ACC112 (cell line): ENCODE data around the gene HFE.

Experiments used
- H2AFZ ChIP-seq: fragments of 200-600 bp; sonication (generic); one replicate; pipeline ENCODE4 v1.6.0; 2017; ENCODE audit warnings: antibody characterized with exemption, low read length; ENCODE audit not compliant: unreplicated experiment
- H3K27ac ChIP-seq: fragments of 200-600 bp; sonication (generic); 2 replicates; pipeline ENCODE4 v1.5.1; 2014; ENCODE audit warnings: low read depth, mild to moderate bottlenecking, antibody characterized with exemption, low read length, moderate library complexity
- H3K27me3 ChIP-seq: fragments of 200-600 bp; sonication (generic); 2 replicates; pipeline ENCODE4 v1.6.1; 2014; ENCODE audit warnings: mild to moderate bottlenecking, antibody characterized with exemption, low read length, moderate library complexity, mixed read lengths; ENCODE audit not compliant: insufficient read depth
- H3K36me3 ChIP-seq: fragments of 200-600 bp; sonication (generic); 2 replicates; pipeline ENCODE4 v1.6.1; 2016; ENCODE audit warnings: mild to moderate bottlenecking, antibody characterized with exemption, low read length, moderate library complexity, mixed read lengths; ENCODE audit not compliant: insufficient read depth
- H3K4me1 ChIP-seq: fragments of 200-600 bp; sonication (generic); one replicate; pipeline ENCODE4 v1.6.1; 2016; ENCODE audit warnings: low read length, mixed read lengths; ENCODE audit not compliant: insufficient read depth, unreplicated experiment, control insufficient read depth
- H3K4me3 ChIP-seq: fragments of 200-600 bp; sonication (generic); 2 replicates; pipeline ENCODE4 v1.5.1; 2014; ENCODE audit warnings: mild to moderate bottlenecking, low read depth, low read length
- H3K79me2 ChIP-seq: fragments of 200-600 bp; sonication (generic); one replicate; pipeline ENCODE4 v1.6.0; 2016; ENCODE audit warnings: low read length; ENCODE audit not compliant: control insufficient read depth, unreplicated experiment, insufficient read depth

Gene HFE

GRCh38 chr6:26094036-26094435 is 6.8 kb downstream of the HFE start:
- no peak overlapping the region for H3K27ac ChIP-seq
- no peak overlapping the region for H2AFZ ChIP-seq
- no peaks in the 10 kb centered on the region; the same call in 1 of the 2 replicates for H3K36me3 ChIP-seq
- H3K79me2 ChIP-seq, result peaks cover 8% of the 10 kb centered on the region
- H3K27me3 ChIP-seq, result no peaks in the 10 kb centered on the region
- no peak overlapping the region for H3K4me3 ChIP-seq
- H3K4me1 ChIP-seq, result no peaks in the 10 kb centered on the region

GRCh38 chr6:26097268-26097875 is 10.1 kb downstream of the HFE start:
- H2AFZ ChIP-seq, result no peak overlapping the region

GRCh38 chr6:26103141-26103769 is 16.0 kb downstream of the HFE start:
- no peaks in the 10 kb centered on the region for H3K27me3 ChIP-seq
- peak overlapping the region; percentile 76 for H2AFZ ChIP-seq
- no peaks in the 10 kb centered on the region for H3K79me2 ChIP-seq
- H3K36me3 ChIP-seq, result 0 out of 2 replicates have a peak, but pooled peaks cover 3% of the 10 kb centered on the region
- H3K27ac ChIP-seq, result peak overlapping the region; percentile 78
- peak overlapping the region; percentile 72 for H3K4me3 ChIP-seq
- H3K4me1 ChIP-seq, result peaks cover 9% of the 10 kb centered on the region

More at GRCh38 chr6:26097268-26097875, 10.1 kb downstream of the HFE start:
- Histone ChIP-seq H3K79me2 (no peaks in the 10 kb centered on the region), H3K4me3 (no peak overlapping the region), H3K4me1 (peaks cover 2% of the 10 kb centered on the region), H3K36me3 (no peaks in the 10 kb centered on the region), H3K27ac (no peak overlapping the region), H3K27me3 (no peaks in the 10 kb centered on the region)

- Histone ChIP-seq H3K27me3 (no peaks in the 10 kb centered on the region), H2AFZ (no peak overlapping the region), H3K4me1 (peaks cover 9% of the 10 kb centered on the region), H3K79me2 (no peaks in the 10 kb centered on the region), H3K27ac (peak overlapping the region; percentile 78), H3K4me3 (peak overlapping the region; percentile 72), H3K36me3 (0 out of 2 replicates have a peak, but pooled peaks cover 3% of the 10 kb centered on the region)
Observed at GRCh38 chr6:26103770-26104456, 16.7 kb downstream of the HFE start.

- H3K4me3 ChIP-seq, result peak overlapping the region; percentile 72
- H3K27ac ChIP-seq, result peak overlapping the region; percentile 78
- 0 out of 2 replicates have a peak, but pooled peaks cover 3% of the 10 kb centered on the region for H3K36me3 ChIP-seq
- H3K27me3 ChIP-seq, result no peaks in the 10 kb centered on the region
- peaks cover 9% of the 10 kb centered on the region for H3K4me1 ChIP-seq
- H3K79me2 ChIP-seq, result no peaks in the 10 kb centered on the region
- no peak overlapping the region for H2AFZ ChIP-seq
Observed at GRCh38 chr6:26104457-26105108, 17.4 kb downstream of the HFE start.

GRCh38 chr6:26105109-26105730 is 18.0 kb downstream of the HFE start:
- no peak overlapping the region for H3K27ac ChIP-seq
- H2AFZ ChIP-seq, result no peak overlapping the region

GRCh38 chr6:26105842-26106241 is 18.6 kb downstream of the HFE start:
- H3K36me3 ChIP-seq, result 0 out of 2 replicates have a peak, but pooled peaks cover 3% of the 10 kb centered on the region
- no peak overlapping the region for H3K27ac ChIP-seq
- H3K4me3 ChIP-seq, result no peak overlapping the region
- H3K27me3 ChIP-seq, result no peaks in the 10 kb centered on the region
- H3K79me2 ChIP-seq, result no peaks in the 10 kb centered on the region
- H2AFZ ChIP-seq, result no peak overlapping the region
- peaks cover 9% of the 10 kb centered on the region for H3K4me1 ChIP-seq

More at GRCh38 chr6:26105109-26105730, 18.0 kb downstream of the HFE start:
- Histone ChIP-seq H3K4me1 (peaks cover 9% of the 10 kb centered on the region), H3K4me3 (no peak overlapping the region), H3K36me3 (0 out of 2 replicates have a peak, but pooled peaks cover 3% of the 10 kb centered on the region), H3K27me3 (no peaks in the 10 kb centered on the region), H3K79me2 (no peaks in the 10 kb centered on the region)

- H3K27ac ChIP-seq, result no peak overlapping the region
- H3K79me2 ChIP-seq, result no peaks in the 10 kb centered on the region
- H3K4me3 ChIP-seq, result no peak overlapping the region
- H3K36me3 ChIP-seq, result 0 out of 2 replicates have a peak, but pooled peaks cover 3% of the 10 kb centered on the region
- H2AFZ ChIP-seq, result no peak overlapping the region
- H3K27me3 ChIP-seq, result no peaks in the 10 kb centered on the region
- H3K4me1 ChIP-seq, result peaks cover 2% of the 10 kb centered on the region
Observed at GRCh38 chr6:26107935-26108334, 20.7 kb downstream of the HFE start.

- Histone ChIP-seq H3K4me3 (no peak overlapping the region), H3K27me3 (no peaks in the 10 kb centered on the region), H3K4me1 (no peaks in the 10 kb centered on the region), H2AFZ (no peak overlapping the region), H3K27ac (no peak overlapping the region), H3K36me3 (0 out of 2 replicates have a peak, but pooled peaks cover 3% of the 10 kb centered on the region), H3K79me2 (no peaks in the 10 kb centered on the region)
Observed at GRCh38 chr6:26109772-26110171, 22.5 kb downstream of the HFE start.

GRCh38 chr6:26113570-26113969 is 26.3 kb downstream of the HFE start:
- H2AFZ ChIP-seq, result no peak overlapping the region

More at GRCh38 chr6:26113570-26113969, 26.3 kb downstream of the HFE start:
- no peaks in the 10 kb centered on the region for H3K4me1 ChIP-seq
- H3K4me3 ChIP-seq, result no peak overlapping the region
- H3K27me3 ChIP-seq, result no peaks in the 10 kb centered on the region
- no peak overlapping the region for H3K27ac ChIP-seq
- no peaks in the 10 kb centered on the region for H3K36me3 ChIP-seq
- H3K79me2 ChIP-seq, result no peaks in the 10 kb centered on the region
